A549 (cell line): ENCODE data around the gene TCTN2. TPM values are rescaled to one million over a fixed set of nuclear protein-coding genes. Genes with fewer than 3 reads are reported as not detected.

Experiments
- ATAC-seq, 2 experiments: fragments of 200-7000 bp in 1 of 2; fragments of >200 bp in 1 of 2; cut with Nextera tagmentation in 1 of 2; cut with Tn5 transposase in 1 of 2; 3 replicates each; pipeline versions ENCODE4 v1.8.0 to v1.9.1; 2018 to 2020; ENCODE audit warnings: mild to moderate bottlenecking in 1 of 2, moderate library complexity in 1 of 2
- CTCF ChIA-PET: fragments of 300-600 bp; sonication (Branson Sonifier 250); formaldehyde crosslinking; extraction: SDS; loops from one replicate; lab custom pipeline; 2021; ENCODE audit warnings: antibody characterized with exemption, inconsistent platforms; lab: Yijun Ruan, JAX
- POLR2A ChIA-PET: fragments of 350-600 bp; formaldehyde crosslinking; extraction: SDS; loops from one replicate; lab custom pipeline; 2021; ENCODE audit warnings: antibody characterized with exemption, inconsistent platforms; lab: Yijun Ruan, JAX
- DNase-seq, 2 experiments: peaks; one replicate each; pipeline versions ENCODE4 v3.0.0 to v3.0.0-alpha.2; 2011 to 2016; ENCODE audit warnings: low read depth in 1 of 2, low spot score in 1 of 2
- FAIRE-seq: peaks from 2 replicates; lab custom pipeline; 2011; peaks lifted over from hg19 to GRCh38; lab: Jason Lieb, UNC
- H3K27ac ChIP-seq, 2 experiments: fragments of >200 bp; sonication (Bioruptor Twin); formaldehyde crosslinking; 3 replicates each; pipeline ENCODE4 v1.5.1; 2016 to 2017
- H3K4me1 ChIP-seq: fragments of >200 bp; sonication (Bioruptor Twin); formaldehyde crosslinking; 3 replicates; pipeline ENCODE4 v1.6.1; 2016
- H3K4me2 ChIP-seq: fragments of >200 bp; sonication (Bioruptor Twin); formaldehyde crosslinking; 3 replicates; pipeline ENCODE4 v1.6.1; 2016
- H3K4me3 ChIP-seq: fragments of >200 bp; sonication (Bioruptor Twin); formaldehyde crosslinking; 3 replicates; pipeline ENCODE4 v1.5.1; 2016
- H3K9me3 ChIP-seq: fragments of >200 bp; sonication (Bioruptor Twin); formaldehyde crosslinking; 3 replicates; pipeline ENCODE4 v1.6.1; 2016
- BHLHE40 ChIP-seq: IDR thresholded peaks from 2 replicates; pipeline ENCODE4 v1.6.1; 2012; ENCODE audit warnings: low read depth, low read length, inconsistent platforms
- CBX2 ChIP-seq: fragments of 200-600 bp; sonication (generic); IDR thresholded peaks from 2 replicates; pipeline ENCODE4 v1.6.1; 2016; ENCODE audit warnings: low read depth, mild to moderate bottlenecking, borderline replicate concordance
- CBX8 ChIP-seq: fragments of 200-600 bp; sonication (generic); IDR thresholded peaks from 2 replicates; pipeline ENCODE4 v1.6.1; 2016
- CEBPB ChIP-seq, 2 experiments: fragments of >200 bp in 1 of 2; sonication (Bioruptor Twin) in 1 of 2; formaldehyde crosslinking in 1 of 2; IDR thresholded peaks; 2 replicates each; pipeline ENCODE4 v1.6.1; 2012 to 2016
- CHD4 ChIP-seq: fragments of 200-600 bp; sonication (generic); IDR thresholded peaks from 2 replicates; pipeline ENCODE4 v1.6.1; 2016; ENCODE audit warnings: antibody characterized with exemption, mild to moderate bottlenecking, borderline replicate concordance
- EHF ChIP-seq: fragments of 250-450 bp; sonication (Bioruptor Pico); IDR thresholded peaks from 2 replicates; pipeline ENCODE4 v1.5.0; 2020; ENCODE audit warnings: mild to moderate bottlenecking
- ESRRA ChIP-seq: fragments of 150-350 bp; IDR thresholded peaks from 2 replicates; pipeline ENCODE4 v1.6.1; 2014; ENCODE audit warnings: mild to moderate bottlenecking, low read length, borderline replicate concordance
- FOSB ChIP-seq: fragments of 250-450 bp; sonication (Bioruptor Pico); IDR thresholded peaks from 2 replicates; pipeline ENCODE4 v1.5.0; 2020; ENCODE audit warnings: mild to moderate bottlenecking, moderate library complexity
- FOSL2 ChIP-seq, 2 experiments: fragments of 450-650 bp in 1 of 2; fragments of >200 bp in 1 of 2; sonication (Bioruptor Twin) in 1 of 2; formaldehyde crosslinking; IDR thresholded peaks; 2 replicates each; pipeline versions ENCODE4 v1.5.0 to v1.6.1; 2016 to 2020; ENCODE audit warnings: mild to moderate bottlenecking in 1 of 2, moderate library complexity in 1 of 2
- FOXS1 ChIP-seq: fragments of 250-450 bp; sonication (Bioruptor Pico); IDR thresholded peaks from 2 replicates; pipeline ENCODE4 v1.5.0; 2020; ENCODE audit warnings: mild to moderate bottlenecking, moderate library complexity
- HDAC2 ChIP-seq: fragments of 200-600 bp; sonication (generic); IDR thresholded peaks from 2 replicates; pipeline ENCODE4 v1.6.1; 2016
- HES2 ChIP-seq: fragments of >200 bp; sonication (Bioruptor Twin); formaldehyde crosslinking; IDR thresholded peaks from 2 replicates; pipeline ENCODE4 v1.6.1; 2016
- HOXA7 ChIP-seq: fragments of 250-450 bp; sonication (Bioruptor Pico); IDR thresholded peaks from 2 replicates; pipeline ENCODE4 v1.5.0; 2020; ENCODE audit warnings: mild to moderate bottlenecking, moderate library complexity
- JUN ChIP-seq, 2 experiments: fragments of >200 bp; sonication (Bioruptor Twin); formaldehyde crosslinking; IDR thresholded peaks; 2 replicates in 1 of 2; 3 replicates in 1 of 2; pipeline ENCODE4 v1.6.1; 2016 to 2017
- JUNB ChIP-seq: fragments of >200 bp; sonication (Bioruptor Twin); formaldehyde crosslinking; IDR thresholded peaks from 2 replicates; pipeline ENCODE4 v1.6.1; 2016
- KDM1A ChIP-seq: fragments of 200-600 bp; sonication (generic); IDR thresholded peaks from 2 replicates; pipeline ENCODE4 v1.6.1; 2016; ENCODE audit warnings: low read depth, mild to moderate bottlenecking
- KDM5A ChIP-seq: fragments of 200-600 bp; sonication (generic); IDR thresholded peaks from 2 replicates; pipeline ENCODE4 v1.6.1; 2016; ENCODE audit warnings: antibody characterized with exemption, mild to moderate bottlenecking
- MAZ ChIP-seq: fragments of 150-350 bp; IDR thresholded peaks from 2 replicates; pipeline ENCODE4 v1.6.1; 2014; ENCODE audit warnings: antibody characterized with exemption, low read depth, low read length, borderline replicate concordance
- NFE2L2 ChIP-seq: fragments of 150-350 bp; conservative IDR thresholded peaks from 2 replicates; pipeline ENCODE4 v1.6.1; 2014; ENCODE audit warnings: low read length
- NPAS2 ChIP-seq: fragments of 250-450 bp; sonication (Bioruptor Pico); IDR thresholded peaks from 2 replicates; pipeline ENCODE4 v1.8.0; 2022; ENCODE audit warnings: mild to moderate bottlenecking, moderate library complexity, borderline replicate concordance
- NR3C1 ChIP-seq: fragments of >200 bp; sonication (Bioruptor Twin); formaldehyde crosslinking; IDR thresholded peaks from 3 replicates; pipeline ENCODE4 v1.6.1; 2017
- PBX3 ChIP-seq: IDR thresholded peaks from 2 replicates; pipeline ENCODE4 v1.6.1; 2012
- POLR2A ChIP-seq: IDR thresholded peaks from 2 replicates; pipeline ENCODE4 v1.6.1; 2012; ENCODE audit warnings: mild to moderate bottlenecking, low read length
- POLR2AphosphoS2 ChIP-seq: conservative IDR thresholded peaks from 2 replicates; pipeline ENCODE4 v1.6.1; 2012; ENCODE audit warnings: low read length, improper control_type of control experiment, inconsistent platforms
- RCOR1 ChIP-seq: fragments of 150-350 bp; IDR thresholded peaks from 2 replicates; pipeline ENCODE4 v1.6.1; 2014; ENCODE audit warnings: antibody characterized with exemption, low read length, low read depth
- REST ChIP-seq: fragments of 200-600 bp; sonication (generic); IDR thresholded peaks from 2 replicates; pipeline ENCODE4 v1.6.1; 2016; ENCODE audit warnings: antibody characterized with exemption, mild to moderate bottlenecking, moderate library complexity
- RNF2 ChIP-seq: fragments of 200-600 bp; sonication (generic); IDR thresholded peaks from 2 replicates; pipeline ENCODE4 v1.6.1; 2016; ENCODE audit warnings: low read depth, mild to moderate bottlenecking, antibody characterized with exemption, moderate library complexity, borderline replicate concordance
- SREBF2 ChIP-seq: fragments of 450-650 bp; IDR thresholded peaks from 2 replicates; pipeline ENCODE4 v1.6.1; 2014; ENCODE audit warnings: mild to moderate bottlenecking, moderate library complexity
- USF2 ChIP-seq: fragments of 450-650 bp; IDR thresholded peaks from 2 replicates; pipeline ENCODE4 v1.6.1; 2014; ENCODE audit warnings: antibody characterized with exemption
- ZC3H11A ChIP-seq: fragments of 450-650 bp; IDR thresholded peaks from 2 replicates; pipeline ENCODE4 v1.6.1; 2014; ENCODE audit warnings: antibody characterized with exemption, mild to moderate bottlenecking
- WGBS: methylation state at CpG from one replicate; pipeline ENCODE4 v1.1.6; 2017; ENCODE audit errors: missing lambda C conversion rate; 5-methylcytosine and 5-hydroxymethylcytosine counted together
- polyA plus RNA-seq, 4 experiments: library from polyadenylated mRNA; depleted of rRNA in 3 of 4; stranded (reverse); fragments of >200 nt; fragmentation: RNase III in 1 of 4; extraction: RNeasy Plus Mini Kit Qiagen cat#74134 plus additional on column Dnase treatment in 1 of 4; gene quantifications; 2 replicates in 3 of 4; 3 replicates in 1 of 4; pipeline ENCODE4 v1.2.3, GENCODE V29; 2011 to 2017
- TF ChIP-seq, protein P1 (sequence below): fragments of >200 bp; sonication (Bioruptor Twin); formaldehyde crosslinking; IDR thresholded peaks from 3 replicates; pipeline ENCODE4 v1.5.1; 2016
- TF ChIP-seq, protein P2 (sequence below): IDR thresholded peaks from 2 replicates; pipeline ENCODE4 v1.6.1; 2012
- TF ChIP-seq, protein P3 (sequence below): fragments of 250-450 bp; sonication (Bioruptor Pico); IDR thresholded peaks from 2 replicates; pipeline ENCODE4 v1.5.0; 2020; ENCODE audit warnings: low read depth, mild to moderate bottlenecking, moderate library complexity

TCTN2 gene
- polyA plus RNA-seq, 2 of the 4 experiments (the other 2 are of a cell fraction), result 8.6 to 14.3 TPM

DNA sequence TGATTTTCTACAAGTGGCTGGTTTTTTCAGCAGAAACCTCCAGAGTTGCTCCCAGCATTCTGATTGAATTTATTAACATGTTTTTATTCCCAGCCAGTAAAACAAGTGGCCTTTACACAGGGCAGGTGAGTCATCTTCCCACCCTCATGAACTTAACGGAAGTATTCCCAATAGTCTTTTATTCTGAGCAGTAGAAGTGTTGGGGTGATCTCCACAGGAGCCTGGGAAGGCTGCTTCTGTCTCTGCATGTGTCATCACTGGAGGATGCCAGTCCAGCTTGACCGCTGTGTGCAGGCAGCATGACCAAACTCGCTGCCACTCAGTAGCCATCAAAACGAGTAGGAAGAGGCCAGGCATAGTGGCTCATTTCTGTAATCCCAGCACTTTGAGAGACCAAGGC lies 77.7 kb downstream of the TCTN2 start:
- H3K4me3 ChIP-seq, result no peak overlapping the region
- 76% methylated on average over 4 of the region's 4 CpGs for WGBS
- FAIRE-seq (no peak), ATAC-seq (no peak), DNase-seq (no peak)
- no peak overlapping the region for H3K4me2 ChIP-seq
- H3K4me1 ChIP-seq, result no peaks in the 10 kb centered on the region
- H3K27ac ChIP-seq, result no peak overlapping the region
- H3K9me3 ChIP-seq, result no peaks in the 10 kb centered on the region
- POLR2A ChIA-PET, result no interaction called here
- CTCF ChIA-PET, result no interaction called here
- no peak for TF ChIP-seq HES2
- TF ChIP-seq POLR2A, result no peak
- TF ChIP-seq, protein P1, sequence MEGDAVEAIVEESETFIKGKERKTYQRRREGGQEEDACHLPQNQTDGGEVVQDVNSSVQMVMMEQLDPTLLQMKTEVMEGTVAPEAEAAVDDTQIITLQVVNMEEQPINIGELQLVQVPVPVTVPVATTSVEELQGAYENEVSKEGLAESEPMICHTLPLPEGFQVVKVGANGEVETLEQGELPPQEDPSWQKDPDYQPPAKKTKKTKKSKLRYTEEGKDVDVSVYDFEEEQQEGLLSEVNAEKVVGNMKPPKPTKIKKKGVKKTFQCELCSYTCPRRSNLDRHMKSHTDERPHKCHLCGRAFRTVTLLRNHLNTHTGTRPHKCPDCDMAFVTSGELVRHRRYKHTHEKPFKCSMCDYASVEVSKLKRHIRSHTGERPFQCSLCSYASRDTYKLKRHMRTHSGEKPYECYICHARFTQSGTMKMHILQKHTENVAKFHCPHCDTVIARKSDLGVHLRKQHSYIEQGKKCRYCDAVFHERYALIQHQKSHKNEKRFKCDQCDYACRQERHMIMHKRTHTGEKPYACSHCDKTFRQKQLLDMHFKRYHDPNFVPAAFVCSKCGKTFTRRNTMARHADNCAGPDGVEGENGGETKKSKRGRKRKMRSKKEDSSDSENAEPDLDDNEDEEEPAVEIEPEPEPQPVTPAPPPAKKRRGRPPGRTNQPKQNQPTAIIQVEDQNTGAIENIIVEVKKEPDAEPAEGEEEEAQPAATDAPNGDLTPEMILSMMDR, result no peak
- TF ChIP-seq KDM5A, result no peak
- no peak for TF ChIP-seq KDM1A
- no peak for TF ChIP-seq CEBPB (IDR thresholded peaks at IDR 0.05)
- no peak for TF ChIP-seq RNF2
- no peak for TF ChIP-seq CBX2
- no peak for TF ChIP-seq ESRRA
- TF ChIP-seq PBX3, result no peak
- no peak for TF ChIP-seq CBX8
- TF ChIP-seq, protein P2, sequence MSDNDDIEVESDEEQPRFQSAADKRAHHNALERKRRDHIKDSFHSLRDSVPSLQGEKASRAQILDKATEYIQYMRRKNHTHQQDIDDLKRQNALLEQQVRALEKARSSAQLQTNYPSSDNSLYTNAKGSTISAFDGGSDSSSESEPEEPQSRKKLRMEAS, result no peak
- no peak for TF ChIP-seq RCOR1
- no peak for TF ChIP-seq FOSL2 (IDR thresholded peaks at IDR 0.05)
- no peak for TF ChIP-seq FOSL2 (CRISPR knock-in tag; IDR thresholded peaks at IDR 0.05)
- TF ChIP-seq MAZ, result no peak
- TF ChIP-seq REST, result no peak
- no peak for TF ChIP-seq FOSB (CRISPR knock-in tag)
- no peak for TF ChIP-seq JUNB
- no peak for TF ChIP-seq CHD4
- no peak for TF ChIP-seq BHLHE40

DNA sequence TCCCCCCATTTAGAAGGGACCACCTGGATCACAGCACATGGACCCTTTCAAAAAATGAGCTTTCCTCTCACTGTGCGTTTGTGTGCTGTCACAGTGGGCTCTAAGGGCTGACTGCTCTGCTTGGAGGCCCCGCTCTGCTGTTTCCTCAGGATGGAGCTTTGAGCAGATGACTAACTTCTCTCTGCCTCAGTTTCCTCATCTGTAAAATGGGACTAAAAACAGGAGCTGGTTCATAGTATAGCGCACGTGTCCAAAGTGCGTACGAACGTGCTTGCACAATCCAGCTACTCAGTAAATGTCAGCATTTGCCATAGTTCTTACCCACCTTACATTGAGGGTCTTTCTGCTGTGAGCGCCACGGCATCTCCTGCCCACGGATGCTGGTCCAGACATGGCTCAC lies 78.4 kb downstream of the TCTN2 start:
- no peak overlapping the region for H3K4me2 ChIP-seq
- POLR2A ChIA-PET, result no interaction called here
- CTCF ChIA-PET, result no interaction called here
- no peak overlapping the region for H3K4me3 ChIP-seq
- H3K9me3 ChIP-seq, result no peaks in the 10 kb centered on the region
- DNase-seq (no peak), ATAC-seq (no peak), FAIRE-seq (no peak)
- H3K27ac ChIP-seq, result no peak overlapping the region
- H3K4me1 ChIP-seq, result no peaks in the 10 kb centered on the region
- 92% methylated on average over 10 of the region's 10 CpGs for WGBS
- TF ChIP-seq NPAS2 (CRISPR knock-in tag) (no peak), USF2 (no peak), FOSL2 (IDR thresholded peaks at IDR 0.05) (no peak), FOSL2 (CRISPR knock-in tag; IDR thresholded peaks at IDR 0.05) (no peak), HOXA7 (CRISPR knock-in tag) (no peak), JUN (IDR thresholded peaks at IDR 0.05) (no peak), NR3C1 (no peak), FOXS1 (CRISPR knock-in tag) (no peak), HDAC2 (no peak), KDM1A (no peak), POLR2AphosphoS2 (no peak), RNF2 (no peak), EHF (no peak), NFE2L2 (no peak), SREBF2 (no peak), ZC3H11A (no peak), BHLHE40 (no peak)
- TF ChIP-seq, protein P3, sequence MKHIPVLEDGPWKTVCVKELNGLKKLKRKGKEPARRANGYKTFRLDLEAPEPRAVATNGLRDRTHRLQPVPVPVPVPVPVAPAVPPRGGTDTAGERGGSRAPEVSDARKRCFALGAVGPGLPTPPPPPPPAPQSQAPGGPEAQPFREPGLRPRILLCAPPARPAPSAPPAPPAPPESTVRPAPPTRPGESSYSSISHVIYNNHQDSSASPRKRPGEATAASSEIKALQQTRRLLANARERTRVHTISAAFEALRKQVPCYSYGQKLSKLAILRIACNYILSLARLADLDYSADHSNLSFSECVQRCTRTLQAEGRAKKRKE, result no peak
